GM19351 (cell line): ENCODE results near the gene GLT1D1.
"Not testable (repeated sequence)": the region's sequence is repeated elsewhere in the genome, so short reads cannot be mapped to it uniquely, and the experiment has no call there.

ENCODE experiments used
- ATAC-seq: cut with Tn5 transposase; IDR thresholded peaks from one replicate; pipeline ENCODE4 v1.9.1; 2021; ENCODE audit warnings: mild to moderate bottlenecking, moderate library complexity; ENCODE audit not compliant: unreplicated experiment

The GLT1D1 gene

DNA sequence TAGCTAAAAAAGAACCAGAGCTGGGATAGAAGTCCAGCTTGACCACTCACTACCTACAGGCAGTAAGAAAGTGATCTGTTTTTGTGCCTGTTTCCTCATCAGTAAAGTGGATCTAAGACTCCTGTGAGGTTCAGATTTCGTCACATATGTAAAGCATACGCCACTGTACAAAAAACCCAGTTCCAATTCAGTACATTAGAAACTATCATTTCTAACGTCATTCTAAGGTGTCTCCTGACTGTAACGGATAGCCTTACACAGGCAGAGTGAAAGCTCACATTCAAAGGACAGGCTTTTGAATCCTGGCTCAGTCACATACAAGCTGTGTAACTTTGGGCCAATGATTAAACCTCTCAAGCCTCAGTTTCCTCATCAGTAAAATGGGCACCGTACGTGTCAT lies 33.0 kb upstream of the GLT1D1 start:
- ATAC-seq, result no peak

DNA sequence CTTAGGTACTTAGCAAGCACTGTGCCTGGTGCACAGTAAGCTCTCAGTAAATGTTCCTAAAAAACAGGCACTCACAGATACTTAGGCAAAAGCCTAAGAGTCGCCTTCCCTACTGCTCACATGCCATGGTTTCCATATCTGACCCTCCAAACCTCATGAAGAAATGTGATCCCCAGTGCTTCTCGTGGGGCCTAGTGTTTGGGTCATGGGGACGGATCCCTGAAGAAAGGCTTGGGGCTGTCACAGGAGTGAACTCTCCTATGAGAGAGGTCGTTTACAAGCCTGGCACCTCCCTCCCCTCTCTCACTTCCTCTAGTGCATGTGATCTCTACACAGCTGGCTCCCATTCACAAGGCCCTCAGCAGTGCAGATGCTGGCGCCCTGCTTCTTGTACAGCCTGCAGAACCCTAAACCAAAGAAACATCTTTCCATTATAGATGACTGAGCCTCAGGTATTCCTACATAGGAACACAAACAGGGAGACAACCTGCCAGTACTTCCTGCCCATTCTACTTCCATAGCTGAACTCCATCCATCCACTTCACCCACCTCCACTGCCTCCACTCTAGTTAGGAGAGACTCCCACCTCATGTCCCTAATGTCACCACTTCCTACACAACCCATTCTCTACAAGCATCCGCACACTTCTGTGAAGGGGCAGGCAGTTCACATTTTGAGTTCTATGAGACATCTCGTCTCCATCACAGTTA lies 32.4 kb upstream of the GLT1D1 start:
- peak; percentile 53 for ATAC-seq

DNA sequence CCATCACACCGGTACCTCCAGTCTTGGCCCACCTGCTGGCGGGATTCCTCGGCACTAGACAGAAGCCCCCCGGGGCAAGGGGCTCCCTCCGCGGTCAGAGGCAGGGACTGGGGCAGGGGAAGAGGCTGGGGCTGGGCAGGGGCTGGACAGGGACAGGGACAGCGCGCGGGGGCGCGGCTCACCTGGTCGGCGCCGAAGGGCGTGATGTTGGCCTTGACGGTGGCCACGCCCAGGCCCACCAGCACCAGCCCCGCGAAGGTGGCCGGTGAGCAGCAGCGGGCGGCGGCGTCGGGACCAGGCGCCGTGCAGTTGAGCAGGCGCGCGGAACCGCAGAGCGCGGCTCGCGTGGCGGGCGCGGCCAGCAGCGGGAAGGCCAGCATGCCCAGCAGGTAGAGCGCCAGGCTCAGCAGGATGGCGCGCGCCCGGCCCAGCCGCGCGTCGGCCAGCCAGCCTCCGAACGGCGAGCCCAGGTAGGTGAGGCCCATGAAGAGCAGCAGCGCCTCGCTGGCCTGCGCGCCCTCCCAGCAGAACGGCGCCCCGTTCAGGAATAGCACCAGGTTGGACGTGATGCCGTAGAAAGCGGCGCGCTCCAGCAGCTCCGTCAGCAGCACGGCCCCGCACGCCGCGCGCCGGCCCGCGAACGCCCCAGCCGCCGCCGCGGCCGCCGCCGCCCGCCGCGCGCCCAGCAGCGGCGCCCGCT lies 29.9 kb upstream of the GLT1D1 start:
- peak; percentile 29 for ATAC-seq

DNA sequence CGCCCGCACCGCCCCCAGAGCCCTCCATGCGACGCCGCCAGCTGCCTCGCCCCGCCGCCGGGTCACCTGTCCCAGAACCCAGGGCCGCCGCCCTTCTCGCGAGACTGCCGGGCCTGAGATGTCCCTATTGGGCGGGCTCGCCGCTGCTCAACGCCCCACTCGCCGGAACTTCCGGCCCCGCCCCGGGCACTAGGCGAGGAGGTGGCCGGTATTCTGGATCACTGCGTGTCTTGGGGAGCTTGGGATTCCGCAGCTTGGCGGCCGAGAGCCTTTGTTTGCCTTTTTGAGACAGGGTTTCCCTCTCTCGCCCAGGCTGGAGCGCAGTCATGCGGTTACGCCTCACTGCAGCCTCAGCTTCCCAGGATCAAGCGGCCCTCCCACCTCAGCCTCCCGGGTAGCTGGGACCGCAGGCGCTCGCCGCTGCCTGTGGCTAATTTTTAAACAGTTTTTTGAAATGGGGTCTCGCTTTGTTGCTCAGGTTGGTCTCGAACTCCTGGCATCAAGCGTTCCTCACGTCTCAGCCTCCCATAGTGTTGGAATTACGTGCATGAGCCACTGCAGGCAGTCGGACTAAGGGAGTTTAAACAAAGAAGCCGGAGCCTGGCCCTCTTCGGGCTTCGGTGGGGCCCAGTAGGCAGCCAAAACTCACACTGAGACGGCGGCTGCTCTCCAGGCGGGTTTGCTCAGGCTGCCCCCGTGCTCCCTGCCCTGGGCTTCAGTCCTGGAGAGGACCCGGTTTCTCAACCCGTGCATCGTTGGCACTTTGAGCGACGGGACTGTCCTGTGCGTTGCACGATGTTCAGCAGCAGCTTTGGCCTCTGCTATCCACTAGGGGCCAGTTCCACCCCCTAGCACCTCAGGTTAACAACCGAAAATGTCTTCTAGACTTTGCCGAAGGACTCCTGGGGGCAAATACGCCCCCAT lies 29.1 kb upstream of the GLT1D1 start, which contains the start of gene SLC15A4:
Gene SLC15A4, minus strand, starts transcription at position 43 of the 924 bp plus-strand sequence. Its CDS starts 15 bp downstream, at position 28.
- peak; percentile 75 for ATAC-seq

DNA sequence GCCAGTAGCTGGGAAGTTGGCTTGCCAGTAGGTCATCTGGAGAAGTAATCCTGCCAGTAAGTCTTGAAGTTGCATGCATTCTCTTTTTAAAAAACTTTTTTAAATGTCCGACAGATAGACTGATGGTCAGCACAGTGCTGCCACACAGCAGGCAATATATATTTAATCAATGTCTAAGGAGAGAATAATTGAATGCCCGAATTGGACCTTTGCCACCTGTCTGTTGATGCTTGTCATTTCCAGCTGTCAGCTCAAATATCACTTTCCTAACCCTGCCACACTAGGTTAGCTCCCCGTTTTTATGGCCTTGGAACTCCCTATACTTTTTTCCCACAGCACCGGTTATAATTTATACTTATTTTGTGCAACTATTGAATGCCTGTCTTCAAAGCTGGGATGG lies 27.4 kb upstream of the GLT1D1 start:
- no peak for ATAC-seq

DNA sequence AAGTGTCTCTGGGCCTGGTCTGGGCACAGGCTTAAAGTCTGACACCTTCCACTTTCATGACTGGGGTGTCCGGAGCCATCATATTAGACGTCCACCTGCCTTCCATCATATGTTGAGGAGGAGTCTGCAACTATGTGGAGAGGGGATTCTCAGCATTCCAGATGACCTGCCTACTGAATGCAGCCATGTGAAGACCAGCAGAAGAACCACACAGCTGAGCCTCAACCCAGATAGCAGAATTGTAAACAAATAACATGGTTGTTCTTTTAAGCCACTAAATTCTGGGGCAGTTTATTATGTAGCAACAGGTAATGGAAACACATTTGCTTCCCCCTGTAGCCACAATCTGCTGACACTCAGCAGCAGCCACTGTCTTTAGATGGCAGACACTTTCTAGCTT lies 25.6 kb upstream of the GLT1D1 start:
- no peak for ATAC-seq

DNA sequence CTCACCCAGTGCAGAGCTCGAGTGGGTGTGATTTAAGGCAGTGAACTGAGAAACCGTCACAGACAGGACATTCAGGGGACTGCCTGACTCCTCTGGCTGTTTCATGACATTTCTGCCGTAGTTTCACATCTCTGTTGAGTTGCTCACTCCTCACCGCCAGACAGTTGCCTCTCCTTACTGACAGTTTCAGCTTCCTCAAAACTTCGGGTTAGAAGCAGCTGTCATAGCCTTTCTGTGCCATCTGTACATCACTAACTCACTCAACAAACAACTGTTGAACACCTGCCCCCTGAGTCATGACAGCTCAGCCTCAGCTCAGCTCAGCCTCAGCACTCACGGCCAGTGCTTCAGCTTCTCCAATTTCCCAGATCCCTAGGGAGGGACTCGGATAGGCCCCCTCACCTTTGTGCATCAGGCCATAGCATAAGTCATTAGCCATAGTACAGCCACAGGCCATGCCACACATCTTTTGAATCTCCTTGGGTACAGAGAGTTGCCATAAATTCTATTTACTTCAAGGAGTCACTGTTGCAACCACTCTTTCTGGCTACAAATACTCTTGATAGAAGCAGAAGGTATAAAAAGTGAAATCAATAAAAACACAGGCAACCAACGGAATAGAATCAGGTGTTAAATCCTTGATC lies 23.3 kb upstream of the GLT1D1 start:
- peak; percentile 86 for ATAC-seq

DNA sequence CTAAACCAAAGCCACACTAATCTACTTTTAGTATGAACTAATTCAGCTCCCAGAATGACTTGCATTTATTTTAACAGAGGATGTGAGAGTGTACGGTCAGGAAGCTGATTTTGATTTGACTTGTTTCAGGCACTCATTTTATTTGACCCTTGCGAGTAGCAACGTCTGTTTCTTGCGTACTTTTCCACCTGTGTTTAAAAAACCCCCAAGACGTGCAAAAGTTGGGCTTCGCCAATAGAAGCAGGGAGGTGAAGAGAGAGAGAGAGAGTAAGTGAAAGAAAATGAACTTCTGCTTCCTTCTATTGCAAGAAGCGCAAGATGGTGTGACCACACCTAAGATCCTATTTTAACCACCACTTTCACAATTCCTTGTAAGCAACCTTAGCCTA lies 22.8 kb upstream of the GLT1D1 start:
- peak; percentile 48 for ATAC-seq

DNA sequence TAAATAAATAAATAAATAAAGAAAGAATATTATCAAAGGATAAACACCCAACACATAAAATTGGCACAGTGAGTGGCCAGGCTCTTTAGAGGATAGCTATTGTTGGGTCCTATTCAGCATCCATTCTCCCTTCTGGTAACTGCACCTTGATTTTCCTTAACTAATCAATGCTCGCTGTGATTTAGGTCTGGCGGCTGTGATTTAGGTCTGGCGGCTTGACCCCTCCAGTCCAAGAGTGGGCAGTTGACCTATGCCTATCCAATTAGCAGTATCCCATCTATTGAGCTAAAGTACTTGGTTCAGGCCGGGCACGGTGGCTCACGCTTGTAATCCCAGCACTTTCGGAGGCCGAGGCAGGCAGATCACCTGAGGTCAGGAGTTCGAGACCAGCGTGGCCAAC lies 19.9 kb upstream of the GLT1D1 start:
- no peak for ATAC-seq

DNA sequence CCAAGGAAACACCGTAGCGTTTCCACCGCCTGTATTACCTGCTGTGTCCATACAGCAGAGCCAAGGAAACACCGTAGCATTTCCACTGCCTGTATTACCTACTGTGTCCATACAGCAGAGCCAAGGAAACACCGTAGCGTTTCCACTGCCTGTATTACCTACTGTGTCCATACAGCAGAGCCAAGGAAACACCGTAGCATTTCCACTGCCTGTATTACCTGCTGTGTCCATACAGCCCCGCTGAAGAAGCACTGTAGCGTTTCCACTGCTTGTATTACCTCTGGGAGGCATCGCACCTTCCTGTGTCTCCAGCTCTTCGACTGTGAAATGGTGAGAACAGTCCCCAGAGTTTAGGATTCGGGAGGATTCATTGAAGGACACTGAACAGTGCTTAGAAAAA lies 13.4 kb upstream of the GLT1D1 start:
- ATAC-seq, result not testable (repeated sequence)

DNA sequence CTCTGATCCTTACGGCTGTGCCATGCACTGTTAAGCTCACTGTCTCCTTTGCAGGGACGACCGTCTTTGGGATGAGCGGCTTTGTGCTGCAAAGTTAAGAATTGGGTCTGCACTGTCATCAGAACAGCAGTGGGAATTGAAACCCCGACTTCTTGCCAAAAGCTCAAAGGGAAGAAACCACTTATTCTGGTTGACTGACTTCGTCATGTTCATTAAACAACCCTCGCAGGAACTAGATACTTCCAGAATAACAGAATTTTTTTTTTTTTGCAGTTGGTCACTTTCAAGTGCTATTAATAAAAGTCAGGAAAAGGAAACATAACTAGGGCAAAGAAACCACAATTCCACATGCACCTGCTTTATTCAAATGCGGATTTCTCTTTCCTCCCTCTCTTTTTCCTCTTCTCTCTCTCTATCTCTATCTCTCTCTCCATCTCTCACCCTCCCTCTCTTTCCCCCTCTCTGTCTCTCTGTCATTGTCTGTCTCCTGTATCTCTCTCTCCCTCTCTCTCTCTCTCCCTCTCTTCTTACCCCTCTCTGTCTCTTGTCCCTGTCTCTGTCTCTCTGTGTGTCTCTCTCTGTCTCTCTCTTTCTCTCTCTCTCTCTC lies 12.3 kb upstream of the GLT1D1 start:
- ATAC-seq, result peak; percentile 74

DNA sequence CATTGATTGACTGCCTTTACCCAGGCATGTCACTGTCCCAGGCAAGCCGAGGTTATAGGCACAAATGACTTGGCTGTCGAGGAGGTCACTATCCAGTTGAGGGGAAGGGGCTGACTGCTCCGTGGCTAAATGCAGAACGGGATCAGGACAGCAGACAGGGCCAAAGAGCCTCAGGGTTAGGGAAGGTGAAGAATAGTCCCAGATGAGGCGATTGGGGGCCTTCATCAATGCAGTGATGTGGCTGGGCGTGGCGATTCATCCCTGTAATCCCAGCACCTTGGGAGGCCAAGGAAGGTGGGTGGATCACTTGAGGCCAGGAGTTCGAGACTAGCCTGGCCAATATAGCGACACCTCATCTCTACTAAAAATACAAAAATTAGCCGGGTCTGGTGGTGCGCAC lies 10.7 kb upstream of the GLT1D1 start:
- ATAC-seq, result no peak

DNA sequence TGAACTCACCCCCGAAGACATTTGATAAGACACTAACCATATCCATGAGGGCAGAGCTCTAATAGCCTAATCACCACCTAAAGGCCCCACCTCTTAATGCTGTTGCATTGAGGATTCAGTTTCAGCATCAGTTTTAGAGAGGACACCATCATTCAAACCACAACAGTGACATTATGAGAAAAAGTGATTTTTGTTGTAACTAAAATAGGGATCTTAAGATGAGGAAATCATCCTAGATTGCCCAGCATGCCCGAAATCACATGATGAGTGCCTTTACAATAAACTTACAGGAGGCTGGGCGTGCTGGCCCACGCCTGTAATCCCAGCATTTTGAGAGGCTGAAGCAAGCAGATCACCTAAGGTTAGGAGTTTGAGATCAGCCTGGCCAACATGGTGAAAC lies 9.7 kb upstream of the GLT1D1 start:
- no peak for ATAC-seq

DNA sequence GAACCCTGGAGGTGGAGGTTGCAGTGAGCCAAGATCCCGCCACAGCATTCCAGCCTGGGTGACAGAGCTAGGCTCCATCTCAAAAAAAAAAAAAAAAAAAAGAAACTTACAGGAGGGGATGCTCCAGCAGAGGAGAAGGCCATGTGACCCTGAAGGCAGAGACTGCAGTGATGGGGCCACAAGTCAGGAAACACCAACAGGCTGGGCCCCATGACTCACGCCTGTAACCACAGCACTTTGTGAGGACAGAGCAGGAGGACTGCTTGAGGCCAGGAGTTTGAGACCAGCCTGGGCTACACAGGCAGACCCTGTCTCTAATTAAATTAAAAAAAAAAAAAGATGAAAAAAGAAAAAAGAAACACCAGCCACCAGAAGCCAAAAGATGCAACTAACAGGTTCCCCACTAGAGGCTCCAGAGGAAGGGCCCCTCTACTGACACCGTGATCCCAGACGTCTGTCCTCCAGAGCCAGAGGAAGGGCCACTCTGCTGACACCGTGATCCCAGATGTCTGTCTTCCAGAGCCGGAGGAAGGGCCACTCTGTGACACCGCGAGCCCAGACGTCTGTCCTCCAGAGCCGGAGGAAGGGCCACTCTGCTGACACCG lies 9.1 kb upstream of the GLT1D1 start:
- ATAC-seq, result peak; percentile 56

DNA sequence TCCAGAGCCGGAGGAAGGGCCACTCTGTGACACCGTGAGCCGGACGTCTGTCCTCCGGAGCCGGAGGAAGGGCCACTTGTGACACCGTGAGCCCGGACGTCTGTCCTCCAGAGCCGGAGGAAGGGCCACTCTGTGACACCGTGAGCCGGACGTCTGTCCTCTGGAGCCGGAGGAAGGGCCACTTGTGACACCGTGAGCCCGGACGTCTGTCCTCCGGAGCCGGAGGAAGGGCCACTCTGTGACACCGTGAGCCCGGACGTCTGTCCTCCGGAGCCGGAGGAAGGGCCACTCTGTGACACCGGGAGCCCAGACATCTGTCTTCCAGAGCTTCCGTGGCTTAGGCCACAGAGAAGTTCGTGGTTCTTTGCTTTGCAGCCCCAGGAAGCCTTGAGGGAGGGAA lies 6.6 kb upstream of the GLT1D1 start:
- ATAC-seq, result not testable (repeated sequence)

DNA sequence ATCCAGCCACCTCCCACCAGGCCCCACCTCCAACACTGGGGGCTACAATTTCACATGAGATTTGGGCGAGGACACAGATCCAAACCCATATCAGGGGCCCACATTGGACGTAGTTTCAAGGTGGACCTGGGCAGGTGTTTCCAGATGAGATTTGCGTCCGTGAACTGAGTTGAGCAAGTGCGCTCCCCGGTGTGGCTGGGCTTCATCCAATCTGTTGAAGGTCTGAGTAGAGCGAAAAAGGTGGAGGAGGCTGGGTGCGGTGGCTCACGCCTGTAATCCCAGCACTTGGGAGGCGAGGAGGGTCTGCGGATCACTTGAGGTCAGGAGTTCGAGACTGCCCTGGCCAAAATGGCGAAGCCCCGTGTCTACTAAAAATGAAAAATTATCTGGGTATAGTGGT lies 4.9 kb upstream of the GLT1D1 start:
- no peak for ATAC-seq

DNA sequence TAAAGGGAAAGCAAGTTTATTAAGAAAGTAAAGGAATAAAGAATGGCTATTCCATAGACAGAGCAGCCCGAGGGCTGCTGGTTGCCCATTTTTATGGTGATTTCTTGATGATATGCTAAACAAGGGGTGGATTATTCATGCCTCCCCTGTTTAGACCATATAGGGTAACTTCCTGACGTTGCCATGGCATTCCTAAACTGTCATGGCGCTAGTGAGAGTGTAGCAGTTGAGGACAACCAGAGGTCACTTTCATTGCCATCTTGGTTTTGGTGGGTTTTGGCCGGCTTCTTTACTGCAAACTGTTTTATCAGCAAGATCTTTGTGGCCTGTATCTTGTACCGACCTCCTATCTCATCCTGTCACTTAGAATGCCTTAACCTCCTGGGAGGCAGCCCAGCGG lies 3.5 kb upstream of the GLT1D1 start:
- ATAC-seq, result not testable (repeated sequence)

DNA sequence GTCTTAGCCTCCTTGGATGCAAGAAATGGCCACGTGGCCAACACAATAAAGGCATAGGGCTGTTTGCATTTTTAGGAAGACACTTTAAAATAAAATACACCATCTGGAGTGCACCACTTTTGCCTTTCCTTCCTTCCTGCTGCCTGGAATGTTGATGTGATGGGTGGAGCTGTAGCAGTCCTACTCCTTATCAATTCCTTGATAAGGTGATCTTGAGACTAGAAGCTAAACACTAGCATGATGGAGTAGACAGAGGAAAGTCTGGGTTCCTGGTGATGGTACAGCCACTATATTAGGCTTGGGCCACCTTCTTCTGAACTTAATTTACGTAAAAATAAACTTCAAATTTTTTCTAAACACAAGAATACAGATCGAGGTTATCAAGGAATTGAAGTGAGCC lies 2.9 kb upstream of the GLT1D1 start:
- no peak for ATAC-seq

DNA sequence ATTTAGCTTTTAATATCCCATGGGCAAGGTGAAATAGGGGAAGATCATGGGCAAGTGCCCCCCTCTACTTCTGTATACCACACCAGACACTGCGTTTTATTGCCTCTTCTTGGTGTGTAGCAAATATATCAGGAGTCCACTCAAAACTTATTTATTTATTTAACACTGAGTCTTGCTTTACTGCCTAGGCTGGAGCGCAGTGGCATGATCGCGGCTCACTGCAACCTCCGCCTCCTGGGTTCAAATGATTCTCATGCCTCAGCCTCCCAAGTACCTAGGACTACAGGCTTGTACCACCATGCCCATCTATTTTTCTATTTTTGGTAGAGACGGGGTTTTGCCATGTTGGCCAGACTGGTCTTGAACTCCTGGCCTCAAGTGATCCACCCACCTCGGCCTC lies 1.8 kb upstream of the GLT1D1 start:
- ATAC-seq, result not testable (repeated sequence)

DNA sequence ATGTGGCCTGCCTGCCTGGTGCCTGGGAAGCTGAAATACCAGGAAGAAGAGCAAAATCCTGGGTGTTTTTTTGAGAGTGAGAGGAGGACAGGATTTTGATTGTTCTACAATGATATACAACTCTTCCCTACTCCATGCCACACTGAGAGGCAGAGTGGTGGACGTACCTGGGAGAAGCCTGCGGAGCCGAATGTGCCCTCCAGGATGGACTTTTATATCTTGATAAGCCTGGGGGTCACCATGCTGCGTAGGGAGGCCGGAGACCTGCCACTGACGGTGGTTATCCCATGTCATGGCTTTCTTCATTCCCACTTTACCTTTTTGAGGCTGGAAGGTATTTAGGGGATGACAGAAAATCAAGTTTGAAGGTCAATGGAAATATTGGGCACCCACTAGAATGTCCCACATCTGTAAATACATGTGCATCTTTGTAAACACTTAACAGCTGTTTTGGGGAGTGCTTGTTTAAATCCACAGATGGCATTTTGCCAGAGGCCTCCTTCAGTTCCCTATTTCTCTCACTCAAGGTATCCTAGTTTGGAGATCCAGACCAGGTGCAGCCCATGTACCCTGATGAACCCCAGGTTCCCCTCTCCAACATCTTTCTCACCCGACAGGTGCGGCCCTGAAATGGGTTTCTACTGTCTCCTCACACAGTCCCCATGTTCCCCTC lies 1.1 kb upstream of the GLT1D1 start:
- no peak for ATAC-seq
